CD4-positive, alpha-beta T cell treated with Interleukin-2 at 100 ng/mL for 4 hours (primary cell): ENCODE results near the gene IZUMO1R.
"Not testable (repeated sequence)": the region's sequence is repeated elsewhere in the genome, so short reads cannot be mapped to it uniquely, and the experiment has no call there.

Source experiments
- DNase-seq: peaks from one replicate; pipeline ENCODE4 v3.0.0-alpha.2; 2020; ENCODE audit warnings: low spot score

Gene IZUMO1R

GRCh38 chr11:94326947-94327346 lies 22.6 kb downstream of the IZUMO1R start:
- DNase-seq: no peak

GRCh38 chr11:94328587-94329080 lies 24.3 kb downstream of the IZUMO1R start:
- DNase-seq: no peak

GRCh38 chr11:94329501-94329900 lies 25.1 kb downstream of the IZUMO1R start:
- no peak for DNase-seq

GRCh38 chr11:94330789-94331188 lies 26.4 kb downstream of the IZUMO1R start:
- no peak for DNase-seq

GRCh38 chr11:94332814-94333213 lies 28.4 kb downstream of the IZUMO1R start:
- no peak for DNase-seq

GRCh38 chr11:94336033-94336432 lies 31.7 kb downstream of the IZUMO1R start:
- DNase-seq: no peak

GRCh38 chr11:94338651-94339050 lies 34.3 kb downstream of the IZUMO1R start:
- no peak for DNase-seq

GRCh38 chr11:94342250-94342649 lies 37.9 kb downstream of the IZUMO1R start:
- DNase-seq: no peak

- DNase-seq: no peak
Observed at GRCh38 chr11:94343495-94343894, 39.1 kb downstream of the IZUMO1R start.

GRCh38 chr11:94346311-94346710 lies 41.9 kb downstream of the IZUMO1R start:
- DNase-seq: not testable (repeated sequence)

GRCh38 chr11:94350850-94351563 lies 46.6 kb downstream of the IZUMO1R start:
- DNase-seq: not testable (repeated sequence)
